Activated T-cell treated with anti-CD3 and anti-CD28 coated beads for 4 hours (primary cell): ENCODE measurements around the gene SACS.
"Not testable (repeated sequence)": the region's sequence is repeated elsewhere in the genome, so short reads cannot be mapped to it uniquely, and the experiment has no call there.

Experiments
- DNase-seq: peaks from one replicate; pipeline ENCODE4 v3.0.0-alpha.2; 2020

The SACS gene

GRCh38 chr13:23350009-23350408, 83.5 kb downstream of the SACS start:
- no peak for DNase-seq

GRCh38 chr13:23349161-23349897, 84.2 kb downstream of the SACS start:
- no peak for DNase-seq

GRCh38 chr13:23348262-23349127, 85.0 kb downstream of the SACS start:
- no peak for DNase-seq

- no peak for DNase-seq
Observed at GRCh38 chr13:23347601-23348000, 85.9 kb downstream of the SACS start.

GRCh38 chr13:23344931-23345595, 88.4 kb downstream of the SACS start:
- no peak for DNase-seq

GRCh38 chr13:23339225-23339624, 94.3 kb downstream of the SACS start:
- DNase-seq: no peak

GRCh38 chr13:23330356-23330755, 103.1 kb downstream of the SACS start:
- DNase-seq: no peak

GRCh38 chr13:23325191-23325590, 108.3 kb downstream of the SACS start:
- no peak for DNase-seq

GRCh38 chr13:23323946-23324709, 109.4 kb downstream of the SACS start:
- no peak for DNase-seq

- no peak for DNase-seq
Observed at GRCh38 chr13:23322353-23323336, 110.9 kb downstream of the SACS start.

GRCh38 chr13:23321535-23322241, 111.8 kb downstream of the SACS start:
- DNase-seq: no peak

- no peak for DNase-seq
Observed at GRCh38 chr13:23320926-23321534, 112.5 kb downstream of the SACS start.

GRCh38 chr13:23319883-23320224, 113.6 kb downstream of the SACS start:
- no peak for DNase-seq

- DNase-seq: not testable (repeated sequence)
Observed at GRCh38 chr13:23314837-23315236, 118.7 kb downstream of the SACS start.

- no peak for DNase-seq
Observed at GRCh38 chr13:23292586-23292985, 140.9 kb downstream of the SACS start.

- no peak for DNase-seq
Observed at GRCh38 chr13:23289917-23290357, 143.6 kb downstream of the SACS start.

GRCh38 chr13:23288995-23289394, 144.5 kb downstream of the SACS start:
- no peak for DNase-seq

GRCh38 chr13:23288564-23288963, 144.9 kb downstream of the SACS start:
- DNase-seq: no peak

- DNase-seq: no peak
Observed at GRCh38 chr13:23279321-23279720, 154.2 kb downstream of the SACS start.
